GM12873 (cell line): ENCODE results near the gene FNBP1.

Experiments
- TF ChIP-seq, protein P1 (sequence below): IDR thresholded peaks from 2 replicates; pipeline ENCODE4 v1.5.1; 2012; ENCODE audit warnings: low read depth, mild to moderate bottlenecking, moderate library complexity, low read length, control low read depth; ENCODE audit not compliant: insufficient read depth; ENCODE audit errors: missing control alignments

The FNBP1 gene

DNA sequence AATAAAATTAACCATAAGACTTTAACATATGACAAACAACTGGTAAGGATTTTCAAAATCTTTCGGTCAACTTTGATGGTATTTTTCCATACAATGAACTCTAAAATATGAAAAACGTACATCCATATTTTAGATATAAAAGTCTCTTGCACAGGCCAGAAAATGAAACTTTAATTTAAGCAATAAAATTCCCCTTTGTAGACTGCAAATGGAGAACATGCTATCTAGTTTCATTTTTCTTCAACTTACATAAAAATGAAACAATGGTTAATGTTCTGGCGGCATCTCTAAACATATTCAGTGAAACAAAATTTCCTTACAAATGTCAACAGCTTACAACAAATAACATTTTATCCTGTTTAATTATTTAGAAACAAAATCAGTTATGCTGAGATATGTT is 123.7 kb downstream of the FNBP1 start:
- TF ChIP-seq, protein P1, sequence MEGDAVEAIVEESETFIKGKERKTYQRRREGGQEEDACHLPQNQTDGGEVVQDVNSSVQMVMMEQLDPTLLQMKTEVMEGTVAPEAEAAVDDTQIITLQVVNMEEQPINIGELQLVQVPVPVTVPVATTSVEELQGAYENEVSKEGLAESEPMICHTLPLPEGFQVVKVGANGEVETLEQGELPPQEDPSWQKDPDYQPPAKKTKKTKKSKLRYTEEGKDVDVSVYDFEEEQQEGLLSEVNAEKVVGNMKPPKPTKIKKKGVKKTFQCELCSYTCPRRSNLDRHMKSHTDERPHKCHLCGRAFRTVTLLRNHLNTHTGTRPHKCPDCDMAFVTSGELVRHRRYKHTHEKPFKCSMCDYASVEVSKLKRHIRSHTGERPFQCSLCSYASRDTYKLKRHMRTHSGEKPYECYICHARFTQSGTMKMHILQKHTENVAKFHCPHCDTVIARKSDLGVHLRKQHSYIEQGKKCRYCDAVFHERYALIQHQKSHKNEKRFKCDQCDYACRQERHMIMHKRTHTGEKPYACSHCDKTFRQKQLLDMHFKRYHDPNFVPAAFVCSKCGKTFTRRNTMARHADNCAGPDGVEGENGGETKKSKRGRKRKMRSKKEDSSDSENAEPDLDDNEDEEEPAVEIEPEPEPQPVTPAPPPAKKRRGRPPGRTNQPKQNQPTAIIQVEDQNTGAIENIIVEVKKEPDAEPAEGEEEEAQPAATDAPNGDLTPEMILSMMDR, result no peak

DNA sequence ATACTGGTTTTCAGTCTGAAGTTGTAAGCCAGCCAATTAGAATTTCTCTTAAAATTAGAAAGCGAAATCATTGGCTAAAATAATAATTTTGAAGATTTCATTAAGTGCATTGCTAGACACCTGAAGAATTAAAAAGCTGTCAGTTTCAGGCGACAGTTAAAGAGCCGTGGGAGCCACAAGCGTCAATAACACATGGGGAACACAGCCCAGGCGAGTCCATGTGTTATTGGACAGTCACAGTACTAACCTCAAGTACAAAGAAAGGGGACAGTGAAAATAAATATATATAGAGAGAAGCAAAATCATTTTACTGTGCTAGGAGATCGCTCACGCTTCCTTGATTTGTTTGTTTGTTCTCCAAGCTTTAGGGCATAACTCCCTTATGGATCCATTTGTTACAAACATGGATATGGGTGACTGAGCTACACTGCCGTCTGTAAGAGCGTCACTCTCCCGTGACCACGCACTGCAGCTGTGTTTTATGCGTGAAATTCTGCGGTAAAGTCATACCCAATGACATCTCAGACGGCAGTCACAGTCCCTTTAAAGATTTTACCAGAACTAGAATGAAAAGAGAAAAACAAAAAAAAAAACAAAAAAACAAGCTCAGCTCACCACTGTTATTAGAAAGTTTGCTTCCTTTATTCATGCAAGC is 124.6 kb downstream of the FNBP1 start:
- TF ChIP-seq, protein P1, result no peak

- TF ChIP-seq, protein P1, result no peak
Observed at GRCh38 chr9:129916707-129917106, 126.3 kb downstream of the FNBP1 start.

DNA sequence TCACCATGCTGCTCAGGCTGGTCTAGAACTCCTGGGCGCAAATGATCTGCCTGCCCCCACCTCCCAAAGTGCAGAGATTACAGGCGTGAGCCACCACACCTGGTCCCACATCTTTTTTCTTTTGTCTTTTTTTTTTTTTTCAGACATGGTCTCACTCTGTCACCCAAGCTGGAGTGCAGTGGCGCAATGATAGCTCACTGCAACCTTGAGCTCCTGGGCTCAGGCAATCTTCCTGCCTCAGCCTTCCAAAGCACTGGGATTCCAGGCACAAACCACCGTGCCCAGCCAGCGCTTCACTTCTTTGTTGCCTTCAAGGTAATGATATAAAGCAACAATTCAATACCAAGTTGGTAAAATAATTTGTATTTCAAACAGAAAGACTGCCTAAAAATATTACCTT is 128.9 kb downstream of the FNBP1 start:
- TF ChIP-seq, protein P1, result no peak

DNA sequence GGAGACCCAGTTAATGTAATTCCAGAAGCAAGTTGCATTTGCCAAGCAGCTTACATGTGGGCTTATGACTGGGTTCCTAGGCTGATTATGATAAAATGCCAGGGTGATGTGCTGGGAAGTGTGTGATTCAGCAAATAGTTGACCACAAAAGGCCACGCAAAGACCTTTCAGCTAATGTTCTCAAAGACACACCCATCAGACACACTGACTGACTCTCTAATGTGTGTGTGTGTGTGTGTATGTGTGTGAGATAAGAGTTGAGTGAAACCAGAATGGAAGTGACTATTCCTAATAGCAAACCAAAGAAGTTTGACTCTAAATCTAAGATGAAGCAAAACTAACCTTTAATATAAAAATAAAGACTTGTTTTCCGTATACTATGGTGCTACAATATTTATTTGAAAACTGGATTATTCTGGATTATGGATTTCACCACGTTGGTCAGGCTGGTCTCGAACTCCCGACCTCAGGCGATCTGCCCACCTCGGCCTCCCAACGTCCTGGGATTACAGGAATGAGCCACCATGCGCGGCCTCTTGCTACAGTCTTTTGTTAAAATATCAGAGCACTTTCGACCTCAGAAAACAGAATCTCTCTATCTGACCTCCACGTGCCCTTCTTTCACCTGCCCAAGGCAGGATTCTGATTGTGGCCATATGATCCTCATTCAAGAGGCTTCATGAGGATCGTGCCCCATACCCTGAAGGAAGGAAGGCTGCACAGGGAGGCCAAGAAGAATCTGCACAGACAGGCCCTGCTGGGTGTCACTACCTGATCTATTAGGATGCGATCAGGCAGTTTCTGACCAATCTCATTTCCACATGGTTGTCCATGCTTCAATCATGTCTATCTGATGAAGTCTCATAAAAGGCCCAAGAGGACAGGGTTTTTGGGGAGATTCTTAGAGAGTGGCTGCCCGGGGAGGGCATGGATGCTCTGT is 132.1 kb downstream of the FNBP1 start:
- TF ChIP-seq, protein P1, result no peak

DNA sequence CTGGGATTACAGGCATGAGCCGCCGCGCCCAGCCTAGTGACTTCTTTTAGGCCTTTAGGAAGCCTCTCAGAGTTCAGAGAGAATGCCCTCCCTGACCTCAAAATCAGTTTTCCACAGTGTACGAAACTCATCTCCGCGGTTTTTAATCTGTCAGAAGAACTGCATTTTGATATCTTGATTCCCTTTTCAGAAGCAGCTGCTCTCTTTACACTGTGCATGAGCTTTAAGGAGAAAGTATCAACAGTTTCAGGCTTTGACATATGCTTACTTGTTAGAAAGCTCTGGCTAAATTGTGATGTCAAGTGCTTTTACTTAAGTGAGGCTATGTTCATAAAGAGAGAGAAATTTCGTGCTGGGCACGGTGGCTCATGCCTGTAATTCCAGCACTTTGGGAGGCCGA is 133.1 kb downstream of the FNBP1 start:
- TF ChIP-seq, protein P1, result no peak

DNA sequence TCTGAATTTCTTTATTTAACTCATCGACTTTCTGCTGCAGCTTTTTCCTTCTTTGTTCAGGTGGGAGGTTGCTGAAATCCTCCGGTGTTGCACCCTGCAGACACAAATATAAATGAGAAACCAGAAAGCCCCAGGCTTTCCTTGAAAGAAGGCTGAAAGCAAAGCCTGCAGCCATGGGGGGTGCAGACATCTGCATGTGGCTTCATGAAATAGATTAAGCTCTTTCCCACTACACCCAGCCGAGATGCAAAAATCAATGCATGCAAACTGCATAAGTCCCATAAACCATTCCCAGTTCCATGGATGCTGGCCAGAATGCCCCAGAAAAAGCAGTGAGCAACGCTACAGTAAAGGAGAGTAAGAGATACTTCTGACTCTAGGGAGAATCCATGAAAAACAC is 134.1 kb downstream of the FNBP1 start:
- TF ChIP-seq, protein P1, result no peak
